ENCODE results near the gene THSD4.

Gene THSD4

DNA sequence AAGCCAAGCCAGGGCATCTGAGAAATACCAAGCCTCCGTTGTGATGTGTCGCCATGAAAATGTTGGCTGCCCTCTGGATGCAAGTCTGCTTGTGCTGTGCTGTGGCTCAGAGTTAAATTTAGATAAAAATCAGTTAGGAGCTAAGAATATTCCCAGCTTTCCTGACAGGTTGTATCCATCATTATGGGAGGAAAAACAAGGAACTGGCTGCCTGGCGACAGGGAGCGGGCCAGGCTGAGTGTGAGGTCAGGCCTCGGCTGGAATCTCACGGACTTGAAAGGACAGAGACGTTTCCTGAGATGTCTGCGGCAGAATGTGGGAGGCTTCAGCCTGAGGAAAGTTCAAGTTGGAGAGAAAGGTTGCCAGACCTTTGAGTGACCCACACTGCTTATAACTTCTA lies 213.8 kb downstream of the THSD4 start:
- Histone ChIP-seq H3K27me3 (ENCODE audit: insufficient read depth, poor library complexity, severe bottlenecking) (no peaks in the 10 kb centered on the region), H3K4me3 (replicated peaks; ENCODE audit: insufficient read depth, low read length) (no peak overlapping the region), H3K27ac (replicated peaks) (no peak overlapping the region)
- TF ChIP-seq POLR2AphosphoS5 (IDR thresholded peaks at IDR 0.05; ENCODE audit: low read depth) (no peak), SPI1 (IDR thresholded peaks at IDR 0.05; ENCODE audit: borderline replicate concordance, low read depth) (no peak), GABPA (IDR thresholded peaks at IDR 0.05; ENCODE audit: low read depth) (no peak)
- TF ChIP-seq, protein P1, sequence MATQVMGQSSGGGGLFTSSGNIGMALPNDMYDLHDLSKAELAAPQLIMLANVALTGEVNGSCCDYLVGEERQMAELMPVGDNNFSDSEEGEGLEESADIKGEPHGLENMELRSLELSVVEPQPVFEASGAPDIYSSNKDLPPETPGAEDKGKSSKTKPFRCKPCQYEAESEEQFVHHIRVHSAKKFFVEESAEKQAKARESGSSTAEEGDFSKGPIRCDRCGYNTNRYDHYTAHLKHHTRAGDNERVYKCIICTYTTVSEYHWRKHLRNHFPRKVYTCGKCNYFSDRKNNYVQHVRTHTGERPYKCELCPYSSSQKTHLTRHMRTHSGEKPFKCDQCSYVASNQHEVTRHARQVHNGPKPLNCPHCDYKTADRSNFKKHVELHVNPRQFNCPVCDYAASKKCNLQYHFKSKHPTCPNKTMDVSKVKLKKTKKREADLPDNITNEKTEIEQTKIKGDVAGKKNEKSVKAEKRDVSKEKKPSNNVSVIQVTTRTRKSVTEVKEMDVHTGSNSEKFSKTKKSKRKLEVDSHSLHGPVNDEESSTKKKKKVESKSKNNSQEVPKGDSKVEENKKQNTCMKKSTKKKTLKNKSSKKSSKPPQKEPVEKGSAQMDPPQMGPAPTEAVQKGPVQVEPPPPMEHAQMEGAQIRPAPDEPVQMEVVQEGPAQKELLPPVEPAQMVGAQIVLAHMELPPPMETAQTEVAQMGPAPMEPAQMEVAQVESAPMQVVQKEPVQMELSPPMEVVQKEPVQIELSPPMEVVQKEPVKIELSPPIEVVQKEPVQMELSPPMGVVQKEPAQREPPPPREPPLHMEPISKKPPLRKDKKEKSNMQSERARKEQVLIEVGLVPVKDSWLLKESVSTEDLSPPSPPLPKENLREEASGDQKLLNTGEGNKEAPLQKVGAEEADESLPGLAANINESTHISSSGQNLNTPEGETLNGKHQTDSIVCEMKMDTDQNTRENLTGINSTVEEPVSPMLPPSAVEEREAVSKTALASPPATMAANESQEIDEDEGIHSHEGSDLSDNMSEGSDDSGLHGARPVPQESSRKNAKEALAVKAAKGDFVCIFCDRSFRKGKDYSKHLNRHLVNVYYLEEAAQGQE (IDR thresholded peaks at IDR 0.05; ENCODE audit: insufficient replicate concordance, low read depth) = no peak
- TF ChIP-seq, protein P2, sequence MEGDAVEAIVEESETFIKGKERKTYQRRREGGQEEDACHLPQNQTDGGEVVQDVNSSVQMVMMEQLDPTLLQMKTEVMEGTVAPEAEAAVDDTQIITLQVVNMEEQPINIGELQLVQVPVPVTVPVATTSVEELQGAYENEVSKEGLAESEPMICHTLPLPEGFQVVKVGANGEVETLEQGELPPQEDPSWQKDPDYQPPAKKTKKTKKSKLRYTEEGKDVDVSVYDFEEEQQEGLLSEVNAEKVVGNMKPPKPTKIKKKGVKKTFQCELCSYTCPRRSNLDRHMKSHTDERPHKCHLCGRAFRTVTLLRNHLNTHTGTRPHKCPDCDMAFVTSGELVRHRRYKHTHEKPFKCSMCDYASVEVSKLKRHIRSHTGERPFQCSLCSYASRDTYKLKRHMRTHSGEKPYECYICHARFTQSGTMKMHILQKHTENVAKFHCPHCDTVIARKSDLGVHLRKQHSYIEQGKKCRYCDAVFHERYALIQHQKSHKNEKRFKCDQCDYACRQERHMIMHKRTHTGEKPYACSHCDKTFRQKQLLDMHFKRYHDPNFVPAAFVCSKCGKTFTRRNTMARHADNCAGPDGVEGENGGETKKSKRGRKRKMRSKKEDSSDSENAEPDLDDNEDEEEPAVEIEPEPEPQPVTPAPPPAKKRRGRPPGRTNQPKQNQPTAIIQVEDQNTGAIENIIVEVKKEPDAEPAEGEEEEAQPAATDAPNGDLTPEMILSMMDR (IDR thresholded peaks at IDR 0.05; ENCODE audit: insufficient read depth, low read length) = no peak
- DNase-seq (ENCODE audit: low read depth in 1 of 2, low spot score in 1 of 2) = no peak

DNA sequence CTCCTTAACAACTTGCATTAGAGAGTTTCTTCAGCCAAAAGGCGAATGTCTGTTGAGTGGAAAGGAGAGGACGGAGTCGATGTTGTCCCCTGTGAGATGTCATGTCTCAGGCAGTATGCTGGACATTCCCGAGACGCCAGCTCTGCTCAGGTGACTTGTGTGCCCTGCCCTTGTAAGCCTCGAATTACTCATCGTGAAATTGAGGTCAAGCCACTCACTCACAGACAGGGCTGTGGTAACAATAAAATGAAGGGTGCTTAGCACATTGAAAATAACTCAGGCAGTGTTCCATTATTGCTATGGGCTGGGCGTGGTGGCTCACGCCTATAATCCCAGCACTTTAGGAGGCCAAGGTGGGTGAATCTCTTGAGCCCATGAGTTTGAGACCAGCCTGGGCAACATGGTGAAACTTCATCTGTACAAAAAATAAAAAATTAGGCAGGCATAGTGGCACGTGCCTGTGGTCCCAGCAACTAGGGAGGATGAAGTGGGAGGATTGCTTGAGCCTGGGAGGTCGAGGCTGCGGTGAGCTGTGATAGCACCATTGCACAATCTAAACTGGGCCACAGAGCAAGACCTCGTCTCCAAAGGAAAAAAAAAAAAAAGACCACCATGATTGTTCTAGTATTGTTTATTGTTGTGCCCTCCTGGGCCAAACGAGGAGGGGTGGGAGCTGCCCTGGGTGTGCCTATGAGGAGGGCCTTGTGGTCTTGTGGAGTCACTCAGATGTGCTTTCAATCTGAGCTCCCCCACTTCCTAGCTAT lies 214.4 kb downstream of the THSD4 start:
- Histone ChIP-seq H3K4me3 (replicated peaks; ENCODE audit: insufficient read depth, low read length) (no peak overlapping the region), H3K27ac (replicated peaks) (no peak overlapping the region)
- DNase-seq (ENCODE audit: low read depth in 1 of 2, low spot score in 1 of 2) = no peak

DNA sequence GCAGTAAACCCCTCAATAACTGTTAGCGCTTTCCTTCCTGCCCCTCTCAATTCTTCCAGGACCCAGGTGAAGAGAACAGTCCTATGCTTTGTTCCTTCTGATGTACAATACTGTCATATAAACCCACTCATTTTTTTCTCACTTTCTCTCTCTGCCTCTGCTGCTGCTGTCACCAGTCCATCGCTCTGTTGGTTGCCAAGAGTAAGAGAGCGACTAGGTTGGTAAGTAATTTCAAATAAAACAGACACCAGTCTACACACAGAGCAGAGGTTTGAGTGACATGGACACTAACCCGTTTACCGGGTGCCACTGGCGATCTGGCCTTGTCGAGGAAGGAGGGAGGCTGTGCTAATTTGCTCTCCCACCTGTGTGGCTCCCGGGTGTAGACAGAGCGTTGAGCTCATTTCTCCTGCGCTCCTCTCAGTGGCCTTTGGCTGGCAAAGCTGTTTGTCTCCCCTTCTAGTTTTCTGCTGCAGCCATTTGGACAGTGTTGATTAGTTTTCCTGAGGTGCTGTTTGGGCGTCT lies 215.4 kb downstream of the THSD4 start:
- DNase-seq (ENCODE audit: low read depth in 1 of 2, low spot score in 1 of 2) = no peak
- Histone ChIP-seq H3K27ac (replicated peaks) (no peak overlapping the region), H3K27me3 (ENCODE audit: insufficient read depth, poor library complexity, severe bottlenecking) (no peaks in the 10 kb centered on the region), H3K4me3 (replicated peaks; ENCODE audit: insufficient read depth, low read length) (no peak overlapping the region)
- TF ChIP-seq GABPA (IDR thresholded peaks at IDR 0.05; ENCODE audit: low read depth) (no peak), SPI1 (IDR thresholded peaks at IDR 0.05; ENCODE audit: borderline replicate concordance, low read depth) (no peak), POLR2AphosphoS5 (IDR thresholded peaks at IDR 0.05; ENCODE audit: low read depth) (no peak)
- TF ChIP-seq, protein P1 (IDR thresholded peaks at IDR 0.05; ENCODE audit: insufficient replicate concordance, low read depth) = no peak
- TF ChIP-seq, protein P2 (IDR thresholded peaks at IDR 0.05; ENCODE audit: insufficient read depth, low read length) = no peak

More for the DNA sequence above, 214.4 kb downstream of the THSD4 start:
- TF ChIP-seq POLR2AphosphoS5 (IDR thresholded peaks at IDR 0.05; ENCODE audit: low read depth) = no peak
- TF ChIP-seq, protein P2 (IDR thresholded peaks at IDR 0.05; ENCODE audit: insufficient read depth, low read length) = no peak
- TF ChIP-seq GABPA (IDR thresholded peaks at IDR 0.05; ENCODE audit: low read depth) = no peak
- TF ChIP-seq, protein P1 (IDR thresholded peaks at IDR 0.05; ENCODE audit: insufficient replicate concordance, low read depth) = no peak
- TF ChIP-seq SPI1 (IDR thresholded peaks at IDR 0.05; ENCODE audit: borderline replicate concordance, low read depth) = no peak
- no peaks in the 10 kb centered on the region for H3K27me3 ChIP-seq (ENCODE audit: insufficient read depth, poor library complexity, severe bottlenecking)

All from HL-60 (cell line).